ENCODE results near the gene ADISSP. TPM values are rescaled to one million over a fixed set of nuclear protein-coding genes. Genes with fewer than 3 reads are reported as not detected.

Gene ADISSP
- total and polyA plus RNA-seq, 2 of the 13 experiments (the other 11 are each of a cell fraction or from before 2014, with no cell fraction given), result 38.3 to 90.6 TPM

- DNase-seq (ENCODE audit: low spot score) (no peak), FAIRE-seq (no peak), ATAC-seq (no peak)
- no TSS peak for BruUV-seq (replicated peaks)
- POLR2A ChIA-PET, result no interaction called here
- Histone ChIP-seq H3K4me1 (ENCODE audit: insufficient read depth, low read length) (peaks cover 36% of the 10 kb centered on the region), H3K4me2 (ENCODE audit: low read depth, low read length) (no peak overlapping the region), H3K79me2 (ENCODE audit: insufficient read depth, low read length) (no peaks in the 10 kb centered on the region), H3K27me3 (ENCODE audit: control insufficient read depth in 1 of 2, insufficient read depth in 2 of 2, low read length in 2 of 2) (peaks cover 2 to 36% of the 10 kb centered on the region in 2 experiments), H4K20me1 (ENCODE audit: insufficient read depth, low read length) (no peaks in the 10 kb centered on the region), H3K36me3 (replicated peaks in 1 of 2; ENCODE audit: control insufficient read depth in 1 of 2, insufficient read depth in 2 of 2, low read length in 2 of 2) (no peaks in the 10 kb centered on the region), H3K4me3 (replicated peaks in 1 of 3; ENCODE audit: insufficient read depth in 1 of 3, low read depth in 2 of 3, low read length in 3 of 3) (no peak overlapping the region), H3K9ac (ENCODE audit: insufficient read depth, low read depth, low read length) (no peak overlapping the region), H3K9me3 (ENCODE audit: low read length) (no peaks in the 10 kb centered on the region), H2AFZ (ENCODE audit: low read length) (no peak overlapping the region), H3K27ac (ENCODE audit: extremely low read length, insufficient read depth, low read length) (no peak overlapping the region)
- CTCF ChIA-PET (ENCODE audit: low intra/inter-chr PET ratio, low total read pairs), result no interaction called here
- in situ Hi-C loops (cut with HindIII; ENCODE audit: extremely low pct_ligation_motif_present, low pct_unique_long_range_greater_than_20kb), result no loop called here
- TF ChIP-seq ZNF709 (CRISPR knock-in tag; IDR thresholded peaks at IDR 0.05) (no peak), ZNF446 (CRISPR knock-in tag; IDR thresholded peaks at IDR 0.05) (no peak), ZNF704 (CRISPR knock-in tag; IDR thresholded peaks at IDR 0.05; ENCODE audit: borderline replicate concordance) (no peak), PTBP1 (IDR thresholded peaks at IDR 0.05; ENCODE audit: low read depth, low read length, poor library complexity, severe bottlenecking) (no peak), CBX5 (CRISPR knock-in tag; IDR thresholded peaks at IDR 0.05; ENCODE audit: borderline replicate concordance) (no peak), EED (CRISPR knock-in tag; IDR thresholded peaks at IDR 0.05) (no peak), ZFP36L2 (CRISPR knock-in tag; IDR thresholded peaks at IDR 0.05) (no peak), ZBTB10 (CRISPR knock-in tag; IDR thresholded peaks at IDR 0.05; ENCODE audit: borderline replicate concordance) (no peak), KLF12 (CRISPR knock-in tag; IDR thresholded peaks at IDR 0.05; ENCODE audit: borderline replicate concordance) (no peak), ZEB1 (IDR thresholded peaks at IDR 0.05; ENCODE audit: insufficient replicate concordance, low read depth) (no peak), RBFOX2 (IDR thresholded peaks at IDR 0.05; ENCODE audit: low read depth, low read length) (no peak), ZBTB21 (CRISPR knock-in tag; IDR thresholded peaks at IDR 0.05) (no peak), KLF16 (CRISPR knock-in tag; IDR thresholded peaks at IDR 0.05) (no peak), ZNF607 (CRISPR knock-in tag; IDR thresholded peaks at IDR 0.05; ENCODE audit: borderline replicate concordance) (no peak)
- WGBS (ENCODE audit: low lambda C conversion rate), result 3% methylated on average over 3 of the region's 4 CpGs
- intact Hi-C loops (cut with micrococcal nuclease; ENCODE audit: unreplicated experiment), result no loop called here
These were observed 8.0 kb upstream of the ADISSP start for GRCh38 chr20:3775457-3776108.

Data from HepG2 (cell line).